ENCODE results near the gene TMEM132D.
"Not testable (repeated sequence)": the region's sequence is repeated elsewhere in the genome, so short reads cannot be mapped to it uniquely, and the experiment has no call there.

TMEM132D gene

GRCh38 chr12:129544716-129545115 lies 359.1 kb downstream of the TMEM132D start:
- Mint-ChIP-seq H3K27ac (no peak overlapping the region), H3K4me3 (no peak overlapping the region), H3K27me3 (no peaks in the 10 kb centered on the region), H3K9me3 (peaks cover 5 to 9% of the 10 kb centered on the region in 2 donors), H3K4me1 (no peaks in the 10 kb centered on the region)
- no peak for DNase-seq
- no peak for ATAC-seq

DNA sequence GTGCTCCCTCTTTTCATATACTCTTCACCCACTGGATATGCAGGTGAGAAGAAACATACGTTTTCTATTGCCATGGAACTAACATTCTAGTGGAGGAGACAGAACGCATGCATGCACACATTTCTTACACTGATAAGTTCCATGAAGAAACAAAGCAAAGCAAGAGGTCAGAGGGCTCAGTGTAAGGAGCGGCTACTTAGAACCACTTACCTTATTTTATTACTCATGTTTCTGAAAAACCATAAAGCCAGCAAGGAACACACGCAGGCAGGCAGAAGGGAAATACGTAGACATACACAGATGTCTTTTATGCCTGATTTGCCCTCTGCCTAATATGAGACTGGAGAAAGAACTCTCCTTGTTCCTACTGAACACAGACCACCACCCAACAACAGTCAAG lies 362.9 kb downstream of the TMEM132D start:
- no peak for DNase-seq
- no peak overlapping the region for H3K27ac Mint-ChIP-seq
- H3K4me3 Mint-ChIP-seq = no peak overlapping the region
- no peaks in the 10 kb centered on the region for H3K4me1 Mint-ChIP-seq
- no peak for ATAC-seq
- peaks cover 0 to 5% of the 10 kb centered on the region in 2 donors for H3K9me3 Mint-ChIP-seq
- no peaks in the 10 kb centered on the region for H3K27me3 Mint-ChIP-seq

GRCh38 chr12:129540249-129540648 lies 363.6 kb downstream of the TMEM132D start:
- Mint-ChIP-seq H3K27ac (no peak overlapping the region), H3K4me3 (no peak overlapping the region), H3K27me3 (no peaks in the 10 kb centered on the region), H3K4me1 (no peaks in the 10 kb centered on the region), H3K9me3 (peaks cover 0 to 5% of the 10 kb centered on the region in 2 donors)
- DNase-seq (no peak), ATAC-seq (no peak)

DNA sequence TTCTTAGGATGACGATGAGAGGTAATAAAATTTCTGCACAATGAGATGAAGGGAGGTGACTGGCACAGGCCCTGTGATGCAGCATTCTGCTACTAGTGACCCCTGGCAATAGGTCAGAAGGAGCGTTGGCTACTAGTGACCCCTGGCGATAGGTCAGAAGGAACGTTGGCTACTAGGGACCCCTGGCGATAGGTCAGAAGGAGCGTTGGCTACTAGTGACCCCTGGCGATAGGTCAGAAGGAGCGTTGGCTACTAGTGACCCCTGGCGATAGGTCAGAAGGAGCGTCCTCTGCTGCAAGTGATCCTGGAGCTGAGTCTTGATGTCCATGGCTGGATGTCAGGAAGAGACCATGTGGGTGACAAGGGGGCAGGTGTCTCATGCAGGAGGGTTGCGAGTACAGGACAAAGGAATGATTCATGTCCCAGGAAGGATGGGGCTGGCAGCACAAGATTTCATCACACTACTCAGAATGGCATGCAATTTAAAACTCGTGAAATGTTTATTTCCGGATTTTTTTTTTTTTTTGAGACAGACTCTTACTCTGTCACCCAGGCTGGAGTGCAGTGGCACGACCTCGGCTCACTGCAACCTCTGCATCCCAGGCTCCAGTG lies 365.0 kb downstream of the TMEM132D start:
- H3K27ac Mint-ChIP-seq = peak overlapping the region in 1 of 2 donors; percentile 27
- ATAC-seq, H3K4me3 Mint-ChIP-seq, H3K27me3 Mint-ChIP-seq, H3K4me1 Mint-ChIP-seq, H3K9me3 Mint-ChIP-seq, DNase-seq: not testable (repeated sequence)

DNA sequence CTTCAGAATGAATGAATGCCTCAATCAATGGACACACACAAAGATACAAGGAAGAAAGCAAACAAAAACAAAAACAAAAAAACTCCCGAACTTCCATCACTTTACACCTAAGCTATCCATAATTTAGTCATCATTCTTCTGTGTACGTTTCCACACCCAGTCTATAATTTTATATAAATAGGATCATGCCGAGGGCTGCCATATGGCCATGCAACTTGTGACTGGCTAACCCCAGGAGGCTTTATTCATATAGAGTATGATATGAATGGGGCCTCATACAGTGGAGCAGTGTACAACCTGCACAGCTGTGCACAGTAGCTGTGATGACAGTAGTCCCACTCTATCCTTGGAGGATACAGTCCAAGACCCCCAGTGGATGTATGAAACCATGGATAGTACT lies 365.7 kb downstream of the TMEM132D start:
- ATAC-seq = no peak
- H3K9me3 Mint-ChIP-seq = peaks cover 0 to 5% of the 10 kb centered on the region in 2 donors
- no peaks in the 10 kb centered on the region for H3K27me3 Mint-ChIP-seq
- DNase-seq = no peak
- no peak overlapping the region for H3K27ac Mint-ChIP-seq
- H3K4me3 Mint-ChIP-seq = no peak overlapping the region
- no peaks in the 10 kb centered on the region for H3K4me1 Mint-ChIP-seq

- Mint-ChIP-seq H3K4me3 (no peak overlapping the region), H3K9me3 (peaks cover 5 to 7% of the 10 kb centered on the region in 2 donors), H3K4me1 (peaks cover 6% of the 10 kb centered on the region), H3K27ac (peak overlapping the region in 1 of 2 donors; percentile 1), H3K27me3 (no peaks in the 10 kb centered on the region)
- ATAC-seq (no peak), DNase-seq (no peak)
These were observed 368.7 kb downstream of the TMEM132D start for GRCh38 chr12:129534966-129535750.

- ATAC-seq (no peak), DNase-seq (no peak)
- no peak overlapping the region for H3K4me3 Mint-ChIP-seq
- H3K9me3 Mint-ChIP-seq = peaks cover 5 to 7% of the 10 kb centered on the region in 2 donors
- no peak overlapping the region for H3K27ac Mint-ChIP-seq
- no peaks in the 10 kb centered on the region for H3K27me3 Mint-ChIP-seq
- H3K4me1 Mint-ChIP-seq = peaks cover 6% of the 10 kb centered on the region
These were observed 370.9 kb downstream of the TMEM132D start for GRCh38 chr12:129532707-129533499.

GRCh38 chr12:129532082-129532481 lies 371.7 kb downstream of the TMEM132D start:
- ATAC-seq (no peak), DNase-seq (no peak)
- Mint-ChIP-seq H3K27me3 (no peaks in the 10 kb centered on the region), H3K9me3 (peaks cover 5 to 7% of the 10 kb centered on the region in 2 donors), H3K4me3 (no peak overlapping the region), H3K27ac (no peak overlapping the region), H3K4me1 (peaks cover 6% of the 10 kb centered on the region)

DNA sequence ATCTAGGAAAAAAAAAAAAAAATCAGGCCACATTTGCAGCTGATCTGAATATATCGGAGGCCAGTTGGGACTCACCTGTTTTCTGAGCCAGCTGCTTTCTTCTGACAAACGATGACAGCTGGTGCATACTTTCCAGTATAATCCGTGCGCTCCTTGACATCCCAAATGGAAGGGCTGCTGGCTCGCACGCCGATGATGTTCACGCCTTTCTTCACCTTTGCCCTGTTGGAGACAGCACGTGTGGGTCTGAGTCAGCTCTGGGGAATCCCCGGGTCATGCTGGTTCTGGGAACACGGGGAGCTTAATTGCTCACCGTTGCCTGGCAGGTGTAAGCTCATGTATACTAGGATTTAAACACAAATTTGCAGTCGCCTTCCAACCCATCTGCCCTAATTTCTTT lies 372.8 kb downstream of the TMEM132D start:
- Mint-ChIP-seq H3K4me3 (no peak overlapping the region), H3K4me1 (peaks cover 6% of the 10 kb centered on the region), H3K9me3 (peaks cover 5 to 7% of the 10 kb centered on the region in 2 donors), H3K27me3 (no peaks in the 10 kb centered on the region), H3K27ac (no peak overlapping the region)
- DNase-seq = no peak
- ATAC-seq = no peak

DNA sequence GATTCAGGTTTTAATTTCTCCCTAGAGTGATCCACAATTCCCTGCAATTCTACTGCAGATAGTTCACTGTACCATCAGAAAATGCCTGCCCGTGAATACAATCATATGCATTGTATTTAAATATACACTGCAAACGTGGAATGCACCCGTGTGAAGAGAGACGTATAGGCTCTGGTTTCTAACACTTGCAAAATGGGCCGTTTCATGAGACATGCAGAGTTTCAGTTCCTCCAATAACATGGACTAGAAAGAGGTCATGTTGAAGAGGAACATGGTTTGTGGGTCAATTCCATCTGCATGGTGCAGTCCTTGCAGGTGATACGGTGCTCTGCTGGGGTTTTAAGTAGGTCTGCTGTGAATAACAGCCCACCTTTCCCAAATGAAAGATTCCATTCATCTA lies 373.3 kb downstream of the TMEM132D start:
- no peaks in the 10 kb centered on the region for H3K27me3 Mint-ChIP-seq

DNA sequence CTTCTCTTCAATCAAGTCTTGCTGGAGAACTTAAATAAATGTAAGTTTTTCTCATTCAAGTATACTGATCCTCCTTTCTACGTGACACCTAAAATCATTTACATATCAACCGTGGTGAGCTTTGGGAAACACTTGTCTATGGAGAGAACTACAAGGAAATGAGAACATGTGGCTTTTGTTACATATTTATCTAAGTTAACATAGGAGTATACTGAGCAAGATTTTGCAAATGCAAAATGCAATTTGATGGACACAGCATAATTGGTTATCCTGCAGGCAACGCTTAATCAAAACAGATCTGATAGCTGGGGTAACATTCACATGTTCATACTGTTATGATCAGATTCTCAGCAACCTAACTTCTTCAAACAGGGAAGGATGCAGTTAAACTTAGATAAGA lies 376.3 kb downstream of the TMEM132D start:
- ATAC-seq (no peak), DNase-seq (no peak)
- Mint-ChIP-seq H3K27ac (no peak overlapping the region), H3K4me3 (no peak overlapping the region), H3K9me3 (peaks cover 8 to 12% of the 10 kb centered on the region in 2 donors), H3K4me1 (peaks cover 6% of the 10 kb centered on the region), H3K27me3 (no peaks in the 10 kb centered on the region)

More for the DNA sequence above, 373.3 kb downstream of the TMEM132D start:
- ATAC-seq (no peak), DNase-seq (no peak)
- no peak overlapping the region for H3K27ac Mint-ChIP-seq
- peaks cover 5 to 7% of the 10 kb centered on the region in 2 donors for H3K9me3 Mint-ChIP-seq
- no peak overlapping the region for H3K4me3 Mint-ChIP-seq
- peaks cover 6% of the 10 kb centered on the region for H3K4me1 Mint-ChIP-seq

DNA sequence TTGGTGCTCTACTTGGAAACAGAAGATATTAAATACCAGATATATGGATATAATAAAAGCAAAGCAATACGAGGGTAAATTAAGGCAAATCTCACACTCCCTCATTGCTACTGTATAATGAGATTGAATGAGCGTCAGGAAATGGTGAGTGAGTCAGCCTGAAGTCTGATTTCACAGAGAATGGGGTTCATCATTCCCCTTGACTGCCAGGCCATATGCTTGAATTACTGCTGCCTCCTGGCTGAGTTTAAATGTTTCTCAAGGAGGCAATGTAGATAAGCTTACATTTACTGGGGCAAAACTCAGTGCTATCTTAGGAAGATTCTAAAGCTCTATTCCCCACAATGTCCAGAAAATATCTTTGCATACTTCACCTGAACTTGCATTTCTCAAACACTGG lies 380.2 kb downstream of the TMEM132D start:
- Mint-ChIP-seq H3K4me3 (no peak overlapping the region), H3K4me1 (no peaks in the 10 kb centered on the region), H3K27ac (no peak overlapping the region), H3K27me3 (no peaks in the 10 kb centered on the region), H3K9me3 (peaks cover 3 to 5% of the 10 kb centered on the region in 2 donors)
- no peak for ATAC-seq
- DNase-seq = no peak

DNA sequence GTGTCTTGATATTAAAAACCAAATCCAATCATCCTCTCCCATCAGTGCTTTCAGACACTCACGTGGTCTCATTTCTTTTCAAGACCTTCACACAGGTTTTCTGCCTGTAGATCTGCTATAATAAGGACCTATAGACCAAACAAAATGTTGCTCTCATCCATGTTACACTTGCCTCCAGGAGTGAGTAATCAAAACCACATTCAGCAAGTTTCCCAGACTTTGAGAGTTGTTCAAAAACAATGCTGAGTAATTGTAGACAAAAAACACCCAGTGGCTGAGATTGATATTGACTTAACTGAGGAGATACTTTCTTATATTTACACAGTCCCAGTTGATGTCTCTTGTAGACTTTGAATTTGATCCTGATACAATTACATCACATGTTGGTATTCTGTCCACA lies 383.1 kb downstream of the TMEM132D start:
- Mint-ChIP-seq H3K9me3 (peaks cover 9 to 24% of the 10 kb centered on the region in 2 donors), H3K4me1 (no peaks in the 10 kb centered on the region), H3K4me3 (no peak overlapping the region), H3K27ac (no peak overlapping the region), H3K27me3 (no peaks in the 10 kb centered on the region)
- no peak for ATAC-seq
- DNase-seq = no peak

- Mint-ChIP-seq H3K27ac (no peak overlapping the region), H3K9me3 (peaks cover 0 to 15% of the 10 kb centered on the region in 2 donors), H3K4me3 (no peak overlapping the region), H3K4me1 (no peaks in the 10 kb centered on the region), H3K27me3 (no peaks in the 10 kb centered on the region)
- ATAC-seq (no peak), DNase-seq (no peak)
These were observed 400.0 kb downstream of the TMEM132D start for GRCh38 chr12:129503802-129504201.

- peaks cover 0 to 24% of the 10 kb centered on the region in 2 donors for H3K9me3 Mint-ChIP-seq
These were observed 407.6 kb downstream of the TMEM132D start for GRCh38 chr12:129496226-129496625.

GRCh38 chr12:129494766-129495165 lies 409.1 kb downstream of the TMEM132D start:
- peak overlapping the region in 1 of 2 donors; percentile 55 for H3K27ac Mint-ChIP-seq
- H3K4me3 Mint-ChIP-seq = no peak overlapping the region
- no peaks in the 10 kb centered on the region for H3K4me1 Mint-ChIP-seq
- DNase-seq (no peak), ATAC-seq (no peak)
- peaks cover 0 to 24% of the 10 kb centered on the region in 2 donors for H3K9me3 Mint-ChIP-seq
- H3K27me3 Mint-ChIP-seq = peaks cover 11% of the 10 kb centered on the region

More at GRCh38 chr12:129496226-129496625, 407.6 kb downstream of the TMEM132D start:
- Mint-ChIP-seq H3K27ac (no peak overlapping the region), H3K27me3 (peaks cover 11% of the 10 kb centered on the region), H3K4me3 (no peak overlapping the region), H3K4me1 (no peaks in the 10 kb centered on the region)
- ATAC-seq (no peak), DNase-seq (no peak)
